ENCODE data around the gene POLDIP2.

- no peak for TF ChIP-seq CTCF (IDR thresholded peaks at IDR 0.05; ENCODE audit: insufficient read depth, low read depth, low read length)
- TF ChIP-seq EZH2 (IDR thresholded peaks at IDR 0.05; ENCODE audit: insufficient read depth, low read length): no peak
These were observed 21.1 kb downstream of the POLDIP2 start for GRCh38 chr17:28335959-28336871.
